Hepatocyte (in vitro differentiated cells): ENCODE data around the gene TMEM63B. TPM values are rescaled to one million over a fixed set of nuclear protein-coding genes. Genes with fewer than 3 reads are reported as not detected.

Source experiments
- DNase-seq: peaks from one replicate; pipeline ENCODE4 v3.0.0-alpha.2; 2016; ENCODE audit warnings: low spot score
- H2AFZ ChIP-seq: fragments of 200-600 bp; sonication (generic); 2 replicates; pipeline ENCODE4 v1.6.0; 2016; ENCODE audit warnings: antibody characterized with exemption, mild to moderate bottlenecking
- H3K27ac ChIP-seq: fragments of 200-600 bp; sonication (generic); 2 replicates; pipeline ENCODE4 v1.5.1; 2016; ENCODE audit warnings: mild to moderate bottlenecking
- H3K27me3 ChIP-seq: fragments of 200-600 bp; sonication (generic); 2 replicates; pipeline ENCODE4 v1.6.1; 2016
- H3K36me3 ChIP-seq: fragments of 200-600 bp; sonication (generic); replicated peaks from 2 replicates; pipeline ENCODE4 v1.5.1; 2016; ENCODE audit warnings: low read depth; ENCODE audit not compliant: insufficient read depth
- H3K4me1 ChIP-seq: fragments of 200-600 bp; sonication (generic); 2 replicates; pipeline ENCODE4 v1.5.1; 2016; ENCODE audit warnings: mild to moderate bottlenecking, moderate library complexity; ENCODE audit not compliant: insufficient read depth
- H3K4me2 ChIP-seq: fragments of 200-600 bp; sonication (generic); 2 replicates; pipeline ENCODE4 v1.6.0; 2016
- H3K4me3 ChIP-seq: fragments of 200-600 bp; sonication (generic); 2 replicates; pipeline ENCODE4 v1.5.1; 2016; ENCODE audit warnings: mild to moderate bottlenecking
- H3K79me2 ChIP-seq: fragments of 200-600 bp; sonication (generic); 2 replicates; pipeline ENCODE4 v1.6.0; 2017; ENCODE audit warnings: mild to moderate bottlenecking
- H3K9me2 ChIP-seq: fragments of 200-600 bp; sonication (generic); replicated peaks from 2 replicates; pipeline ENCODE4 v1.6.0; 2017; ENCODE audit warnings: mild to moderate bottlenecking; ENCODE audit not compliant: insufficient read depth
- H3K9me3 ChIP-seq: fragments of 200-600 bp; sonication (generic); 2 replicates; pipeline ENCODE4 v1.5.1; 2016; ENCODE audit warnings: low read depth, mild to moderate bottlenecking
- H4K20me1 ChIP-seq: fragments of 200-600 bp; sonication (generic); 2 replicates; pipeline ENCODE4 v1.6.0; 2016; ENCODE audit warnings: mild to moderate bottlenecking; ENCODE audit not compliant: insufficient read depth, poor library complexity, severe bottlenecking
- EZH2 ChIP-seq: fragments of 200-600 bp; sonication (generic); IDR thresholded peaks from 2 replicates; pipeline ENCODE4 v1.6.1; 2016; ENCODE audit warnings: antibody characterized with exemption, mild to moderate bottlenecking, borderline replicate concordance
- EZH2phosphoT487 ChIP-seq: fragments of 200-600 bp; sonication (generic); IDR thresholded peaks from one replicate; pipeline ENCODE4 v1.6.1; 2018; ENCODE audit warnings: antibody characterized with exemption, mild to moderate bottlenecking, low read depth, moderate library complexity; ENCODE audit not compliant: unreplicated experiment, severe bottlenecking
- WGBS: methylation state at CpG from one replicate; pipeline ENCODE4 v1.1.6; 2016; ENCODE audit warnings: low lambda C conversion rate; ENCODE audit errors: missing lambda C conversion rate; 5-methylcytosine and 5-hydroxymethylcytosine counted together
- polyA plus RNA-seq: library from polyadenylated mRNA; unstranded; fragments of >200 nt; fragmentation: Nextera tagmentation; extraction: Ambion mirVana; gene quantifications from 2 replicates; pipeline ENCODE4 v1.2.1, GENCODE V29; 2016
- total RNA-seq: library from RNA; depleted of rRNA; stranded (reverse); fragments of >200 nt; gene quantifications from 2 replicates; pipeline ENCODE4 v1.2.3, GENCODE V29; 2014
- TF ChIP-seq, protein P1 (sequence below): fragments of 200-600 bp; sonication (generic); IDR thresholded peaks from 2 replicates; pipeline ENCODE4 v1.5.1; 2016; ENCODE audit warnings: antibody characterized with exemption, mild to moderate bottlenecking; ENCODE audit not compliant: poor library complexity

TMEM63B gene
- total and polyA plus RNA-seq, 2 experiments from 2014 or later = 31.4 to 43.5 TPM

DNA sequence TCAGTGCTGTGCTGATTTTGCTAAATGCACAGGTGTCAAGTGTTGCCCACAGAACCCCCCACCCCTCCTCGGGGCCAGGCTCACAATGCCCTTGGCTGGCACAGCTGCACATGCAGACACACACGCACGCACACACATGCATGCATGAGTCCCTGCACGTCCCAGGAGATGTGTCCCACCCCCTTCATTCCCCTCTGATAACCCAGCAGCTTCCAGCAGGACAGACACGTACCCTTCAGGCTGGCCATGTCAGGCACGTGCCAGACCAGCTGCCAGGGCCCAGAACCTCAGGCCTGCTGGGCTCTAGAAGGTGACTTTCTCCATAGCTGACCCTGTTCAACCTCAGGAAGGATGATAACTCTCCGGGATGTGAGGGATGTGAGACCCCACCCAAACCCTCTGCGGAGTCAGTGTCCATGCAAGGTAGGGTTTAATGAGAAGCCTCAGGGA lies 44.5 kb upstream of the TMEM63B start:
- Histone ChIP-seq H3K27ac (no peak overlapping the region), H3K27me3 (no peaks in the 10 kb centered on the region), H3K4me2 (no peak overlapping the region), H3K4me3 (no peak overlapping the region), H3K9me3 (no peaks in the 10 kb centered on the region), H4K20me1 (no peaks in the 10 kb centered on the region), H3K4me1 (no peaks in the 10 kb centered on the region), H3K79me2 (no peaks in the 10 kb centered on the region), H2AFZ (no peak overlapping the region), H3K36me3 (no peaks in the 10 kb centered on the region), H3K9me2 (no peaks in the 10 kb centered on the region)
- no peak for DNase-seq
- TF ChIP-seq EZH2phosphoT487 = no peak
- TF ChIP-seq, protein P1, sequence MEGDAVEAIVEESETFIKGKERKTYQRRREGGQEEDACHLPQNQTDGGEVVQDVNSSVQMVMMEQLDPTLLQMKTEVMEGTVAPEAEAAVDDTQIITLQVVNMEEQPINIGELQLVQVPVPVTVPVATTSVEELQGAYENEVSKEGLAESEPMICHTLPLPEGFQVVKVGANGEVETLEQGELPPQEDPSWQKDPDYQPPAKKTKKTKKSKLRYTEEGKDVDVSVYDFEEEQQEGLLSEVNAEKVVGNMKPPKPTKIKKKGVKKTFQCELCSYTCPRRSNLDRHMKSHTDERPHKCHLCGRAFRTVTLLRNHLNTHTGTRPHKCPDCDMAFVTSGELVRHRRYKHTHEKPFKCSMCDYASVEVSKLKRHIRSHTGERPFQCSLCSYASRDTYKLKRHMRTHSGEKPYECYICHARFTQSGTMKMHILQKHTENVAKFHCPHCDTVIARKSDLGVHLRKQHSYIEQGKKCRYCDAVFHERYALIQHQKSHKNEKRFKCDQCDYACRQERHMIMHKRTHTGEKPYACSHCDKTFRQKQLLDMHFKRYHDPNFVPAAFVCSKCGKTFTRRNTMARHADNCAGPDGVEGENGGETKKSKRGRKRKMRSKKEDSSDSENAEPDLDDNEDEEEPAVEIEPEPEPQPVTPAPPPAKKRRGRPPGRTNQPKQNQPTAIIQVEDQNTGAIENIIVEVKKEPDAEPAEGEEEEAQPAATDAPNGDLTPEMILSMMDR = no peak
- TF ChIP-seq EZH2 = no peak
- 86% methylated on average over 8 of the region's 8 CpGs for WGBS

DNA sequence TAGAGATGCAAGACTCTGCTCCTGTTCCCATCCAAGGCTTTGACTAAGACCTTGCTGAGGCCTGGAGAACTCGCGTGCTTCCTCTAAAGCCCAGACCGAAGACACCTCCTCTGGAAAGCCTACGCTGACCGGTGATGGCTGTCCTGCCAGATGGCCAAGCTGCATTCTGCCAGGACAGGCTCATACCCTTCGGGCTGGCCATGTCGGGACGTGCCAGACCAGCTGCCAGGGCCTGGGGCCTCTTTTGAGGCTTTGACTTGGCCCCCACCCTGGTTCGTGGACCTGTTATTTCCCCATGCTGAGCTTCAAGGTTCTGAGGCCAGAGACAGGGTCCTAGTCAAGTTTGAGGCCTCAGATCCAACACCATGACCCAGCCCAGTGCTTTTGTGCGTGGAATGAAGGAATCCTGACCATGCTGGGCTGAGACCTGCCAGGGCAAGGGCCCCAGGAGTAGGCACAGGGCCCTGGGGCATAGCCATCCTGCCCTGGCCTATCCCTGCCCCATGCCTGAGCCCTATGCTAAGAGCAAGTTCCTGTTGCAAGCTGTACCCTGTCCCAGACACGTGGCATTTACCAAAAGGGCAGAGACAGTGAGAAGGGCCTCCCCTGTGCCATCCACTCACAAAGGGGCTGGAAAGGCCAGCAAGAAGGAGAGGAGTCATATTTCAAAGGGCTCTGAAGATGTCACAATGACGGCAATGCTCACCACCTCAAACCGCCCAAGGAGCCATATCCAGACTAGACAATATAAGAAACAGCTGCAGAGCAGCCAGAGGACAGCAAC lies 42.9 kb upstream of the TMEM63B start:
- Histone ChIP-seq H3K36me3 (no peaks in the 10 kb centered on the region), H2AFZ (no peak overlapping the region), H3K27ac (no peak overlapping the region), H3K9me3 (no peaks in the 10 kb centered on the region), H3K4me2 (no peak overlapping the region), H3K4me3 (no peak overlapping the region), H3K79me2 (no peaks in the 10 kb centered on the region), H3K27me3 (no peaks in the 10 kb centered on the region), H3K4me1 (no peaks in the 10 kb centered on the region), H4K20me1 (no peaks in the 10 kb centered on the region), H3K9me2 (no peaks in the 10 kb centered on the region)
- no peak for DNase-seq
- WGBS = 88% methylated on average over 13 of the region's 13 CpGs
- TF ChIP-seq EZH2 (no peak), EZH2phosphoT487 (no peak)
- TF ChIP-seq, protein P1 = no peak

GRCh38 chr6:44085219-44085618 lies 42.1 kb upstream of the TMEM63B start:
- DNase-seq = no peak
- Histone ChIP-seq H4K20me1 (no peaks in the 10 kb centered on the region), H3K4me2 (no peak overlapping the region), H3K27me3 (no peaks in the 10 kb centered on the region), H3K79me2 (no peaks in the 10 kb centered on the region), H3K9me2 (no peaks in the 10 kb centered on the region), H3K9me3 (no peaks in the 10 kb centered on the region), H2AFZ (no peak overlapping the region), H3K27ac (no peak overlapping the region), H3K4me3 (no peak overlapping the region), H3K36me3 (no peaks in the 10 kb centered on the region), H3K4me1 (no peaks in the 10 kb centered on the region)
- TF ChIP-seq, protein P1 = no peak
- TF ChIP-seq EZH2 (no peak), EZH2phosphoT487 (no peak)
- 93% methylated on average over 2 of the region's 2 CpGs for WGBS
